Hepatocyte (in vitro differentiated cells): Measurements from ENCODE around the gene ZSCAN30. TPM values are rescaled to one million over a fixed set of nuclear protein-coding genes. Genes with fewer than 3 reads are reported as not detected.

Experiments
- DNase-seq: peaks from one replicate; pipeline ENCODE4 v3.0.0-alpha.2; 2016; ENCODE audit warnings: low spot score
- H2AFZ ChIP-seq: fragments of 200-600 bp; sonication (generic); 2 replicates; pipeline ENCODE4 v1.6.0; 2016; ENCODE audit warnings: antibody characterized with exemption, mild to moderate bottlenecking
- H3K27ac ChIP-seq: fragments of 200-600 bp; sonication (generic); 2 replicates; pipeline ENCODE4 v1.5.1; 2016; ENCODE audit warnings: mild to moderate bottlenecking
- H3K27me3 ChIP-seq: fragments of 200-600 bp; sonication (generic); 2 replicates; pipeline ENCODE4 v1.6.1; 2016
- H3K36me3 ChIP-seq: fragments of 200-600 bp; sonication (generic); replicated peaks from 2 replicates; pipeline ENCODE4 v1.5.1; 2016; ENCODE audit warnings: low read depth; ENCODE audit not compliant: insufficient read depth
- H3K4me1 ChIP-seq: fragments of 200-600 bp; sonication (generic); 2 replicates; pipeline ENCODE4 v1.5.1; 2016; ENCODE audit warnings: mild to moderate bottlenecking, moderate library complexity; ENCODE audit not compliant: insufficient read depth
- H3K4me2 ChIP-seq: fragments of 200-600 bp; sonication (generic); 2 replicates; pipeline ENCODE4 v1.6.0; 2016
- H3K4me3 ChIP-seq: fragments of 200-600 bp; sonication (generic); 2 replicates; pipeline ENCODE4 v1.5.1; 2016; ENCODE audit warnings: mild to moderate bottlenecking
- H3K79me2 ChIP-seq: fragments of 200-600 bp; sonication (generic); 2 replicates; pipeline ENCODE4 v1.6.0; 2017; ENCODE audit warnings: mild to moderate bottlenecking
- H3K9me2 ChIP-seq: fragments of 200-600 bp; sonication (generic); replicated peaks from 2 replicates; pipeline ENCODE4 v1.6.0; 2017; ENCODE audit warnings: mild to moderate bottlenecking; ENCODE audit not compliant: insufficient read depth
- H3K9me3 ChIP-seq: fragments of 200-600 bp; sonication (generic); 2 replicates; pipeline ENCODE4 v1.5.1; 2016; ENCODE audit warnings: low read depth, mild to moderate bottlenecking
- H4K20me1 ChIP-seq: fragments of 200-600 bp; sonication (generic); 2 replicates; pipeline ENCODE4 v1.6.0; 2016; ENCODE audit warnings: mild to moderate bottlenecking; ENCODE audit not compliant: insufficient read depth, poor library complexity, severe bottlenecking
- CTCF ChIP-seq: fragments of 200-600 bp; sonication (generic); IDR thresholded peaks from 2 replicates; pipeline ENCODE4 v1.5.1; 2016; ENCODE audit warnings: antibody characterized with exemption, mild to moderate bottlenecking; ENCODE audit not compliant: poor library complexity
- EZH2 ChIP-seq: fragments of 200-600 bp; sonication (generic); IDR thresholded peaks from 2 replicates; pipeline ENCODE4 v1.6.1; 2016; ENCODE audit warnings: antibody characterized with exemption, mild to moderate bottlenecking, borderline replicate concordance
- EZH2phosphoT487 ChIP-seq: fragments of 200-600 bp; sonication (generic); IDR thresholded peaks from one replicate; pipeline ENCODE4 v1.6.1; 2018; ENCODE audit warnings: antibody characterized with exemption, mild to moderate bottlenecking, low read depth, moderate library complexity; ENCODE audit not compliant: unreplicated experiment, severe bottlenecking
- WGBS: methylation state at CpG from one replicate; pipeline ENCODE4 v1.1.6; 2016; ENCODE audit warnings: low lambda C conversion rate; ENCODE audit errors: missing lambda C conversion rate; 5-methylcytosine and 5-hydroxymethylcytosine counted together
- polyA plus RNA-seq: library from polyadenylated mRNA; unstranded; fragments of >200 nt; fragmentation: Nextera tagmentation; extraction: Ambion mirVana; gene quantifications from 2 replicates; pipeline ENCODE4 v1.2.1, GENCODE V29; 2016
- total RNA-seq: library from RNA; depleted of rRNA; stranded (reverse); fragments of >200 nt; gene quantifications from 2 replicates; pipeline ENCODE4 v1.2.3, GENCODE V29; 2014

The ZSCAN30 gene
- total and polyA plus RNA-seq, 2 experiments from 2014 or later = 8.7 to 10.6 TPM

GRCh38 chr18:35289293-35289692 is 736 bp downstream of the ZSCAN30 start:
- TF ChIP-seq EZH2 (no peak), CTCF (no peak), EZH2phosphoT487 (no peak)

GRCh38 chr18:35284841-35285240 is 5.2 kb downstream of the ZSCAN30 start:
- H3K36me3 ChIP-seq = no peaks in the 10 kb centered on the region
- TF ChIP-seq CTCF (no peak), EZH2phosphoT487 (no peak), EZH2 (no peak)
- peaks cover 10% of the 10 kb centered on the region for H3K9me3 ChIP-seq
- no peaks in the 10 kb centered on the region for H3K4me1 ChIP-seq
- H4K20me1 ChIP-seq = no peaks in the 10 kb centered on the region
- H3K4me3 ChIP-seq = no peak overlapping the region
- 100% methylated on average over 3 of the region's 3 CpGs for WGBS
- H2AFZ ChIP-seq = no peak overlapping the region
- H3K9me2 ChIP-seq = no peaks in the 10 kb centered on the region
- H3K27me3 ChIP-seq = no peaks in the 10 kb centered on the region
- H3K79me2 ChIP-seq = peaks cover 51% of the 10 kb centered on the region
- H3K27ac ChIP-seq = no peak overlapping the region
- DNase-seq = no peak
- no peak overlapping the region for H3K4me2 ChIP-seq

More at GRCh38 chr18:35289293-35289692, 736 bp downstream of the ZSCAN30 start:
- peak overlapping the region; percentile 94 for H3K27ac ChIP-seq
- H3K4me1 ChIP-seq = peaks cover 8% of the 10 kb centered on the region
- no peaks in the 10 kb centered on the region for H3K9me2 ChIP-seq
- DNase-seq = no peak
- no peaks in the 10 kb centered on the region for H3K27me3 ChIP-seq
- H3K79me2 ChIP-seq = peaks cover 85% of the 10 kb centered on the region
- no peaks in the 10 kb centered on the region for H4K20me1 ChIP-seq
- H3K36me3 ChIP-seq = no peaks in the 10 kb centered on the region
- WGBS = 46% methylated on average over 6 of the region's 6 CpGs
- peak overlapping the region; percentile 44 for H3K4me3 ChIP-seq
- peak overlapping the region; percentile 92 for H2AFZ ChIP-seq
- H3K4me2 ChIP-seq = peak overlapping the region; percentile 86
- peaks cover 10% of the 10 kb centered on the region for H3K9me3 ChIP-seq

DNA sequence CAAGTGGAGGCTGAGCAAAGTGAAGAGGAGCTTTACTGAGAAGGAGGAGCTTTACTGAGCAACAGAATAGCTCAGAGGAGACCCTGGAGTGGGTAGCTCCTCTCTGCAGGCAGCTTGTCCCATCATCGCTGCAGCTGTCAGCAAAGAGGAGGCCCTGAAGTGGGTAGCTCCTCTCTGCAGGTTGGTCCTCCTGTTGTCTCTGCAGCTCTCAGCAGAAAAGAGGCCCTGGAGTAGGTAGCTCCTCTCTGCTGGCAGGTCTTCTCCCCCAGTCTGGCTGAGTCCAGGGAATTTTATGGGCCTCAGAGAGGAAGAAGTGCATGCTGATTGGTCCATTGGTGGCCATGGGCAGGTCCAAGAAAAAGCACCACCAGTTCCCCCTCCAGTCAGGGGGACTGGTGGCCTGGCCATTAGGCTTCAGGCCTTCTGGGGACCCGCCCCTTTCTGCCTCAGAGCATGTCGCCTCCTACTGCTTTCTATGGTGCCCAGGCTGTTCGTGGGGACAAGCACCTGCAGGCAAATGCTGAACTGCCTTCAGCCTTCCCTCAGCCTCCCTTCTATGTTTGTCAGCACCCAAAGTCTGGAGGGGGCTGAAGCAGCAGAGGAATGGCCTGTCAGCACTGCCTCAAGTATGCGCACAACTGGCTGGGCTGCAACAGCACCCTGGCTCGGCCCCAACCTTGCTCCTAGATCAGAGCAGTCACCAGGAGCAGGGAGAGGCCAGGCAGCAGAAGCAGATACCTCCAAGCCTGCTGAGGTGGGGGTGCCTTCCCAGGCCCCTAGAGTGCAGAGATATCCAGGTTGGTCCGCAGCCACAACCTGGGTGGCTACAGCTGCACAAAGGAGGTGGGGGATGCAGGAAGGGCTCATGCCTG is 5.9 kb downstream of the ZSCAN30 start:
- Histone ChIP-seq H3K36me3 (no peaks in the 10 kb centered on the region), H3K4me2 (no peak overlapping the region), H3K79me2 (peaks cover 44% of the 10 kb centered on the region), H3K27ac (no peak overlapping the region), H3K9me2 (no peaks in the 10 kb centered on the region), H3K4me3 (no peak overlapping the region), H3K27me3 (no peaks in the 10 kb centered on the region), H4K20me1 (no peaks in the 10 kb centered on the region), H3K4me1 (no peaks in the 10 kb centered on the region), H2AFZ (no peak overlapping the region), H3K9me3 (peaks cover 10% of the 10 kb centered on the region)
- DNase-seq = no peak
- 96% methylated on average over 7 of the region's 7 CpGs for WGBS
- TF ChIP-seq CTCF = no peak
- TF ChIP-seq EZH2 = no peak
- TF ChIP-seq EZH2phosphoT487 = no peak
